H9 (cell line): ENCODE data around the gene LZTR1. TPM values are rescaled to one million over a fixed set of nuclear protein-coding genes. Genes with fewer than 3 reads are reported as not detected.

Experiments used
- DNase-seq: peaks from one replicate; pipeline ENCODE4 v3.0.0-alpha.2; 2017
- H2AFZ ChIP-seq: one replicate; pipeline ENCODE4 v1.6.1; 2013; ENCODE audit warnings: mild to moderate bottlenecking, low read length, control low read depth, moderate library complexity
- H2AK5ac ChIP-seq: 2 replicates; pipeline ENCODE4 v1.6.1; 2013; ENCODE audit warnings: low read length, control low read depth, mixed read lengths; ENCODE audit not compliant: insufficient read length
- H2BK120ac ChIP-seq: one replicate; pipeline ENCODE4 v1.6.1; 2013; ENCODE audit warnings: low read depth, mild to moderate bottlenecking, low read length, control low read depth, inconsistent platforms; ENCODE audit not compliant: poor library complexity, severe bottlenecking
- H2BK12ac ChIP-seq: 2 replicates; pipeline ENCODE4 v1.6.1; 2013; ENCODE audit warnings: low read length, control low read depth, mixed read lengths, low read depth; ENCODE audit not compliant: insufficient read length
- H2BK15ac ChIP-seq: 2 replicates; pipeline ENCODE4 v1.6.1; 2013; ENCODE audit warnings: low read depth, low read length, control low read depth
- H2BK20ac ChIP-seq: one replicate; pipeline ENCODE4 v1.6.1; 2013; ENCODE audit warnings: low read depth, mild to moderate bottlenecking, low read length, control low read depth, inconsistent platforms; ENCODE audit not compliant: poor library complexity, severe bottlenecking
- H2BK5ac ChIP-seq: 2 replicates; pipeline ENCODE4 v1.6.1; 2013; ENCODE audit warnings: low read length, control low read depth, mixed read lengths; ENCODE audit not compliant: insufficient read length
- H3K14ac ChIP-seq: 2 replicates; pipeline ENCODE4 v1.6.1; 2013; ENCODE audit warnings: low read length, control low read depth; ENCODE audit not compliant: insufficient read depth
- H3K18ac ChIP-seq: 2 replicates; pipeline ENCODE4 v1.6.1; 2013; ENCODE audit warnings: low read depth, mild to moderate bottlenecking, mixed read lengths, low read length, control low read depth; ENCODE audit not compliant: insufficient read length
- H3K23ac ChIP-seq: 2 replicates; pipeline ENCODE4 v1.6.1; 2013; ENCODE audit warnings: low read length, control low read depth, mixed read lengths, low read depth; ENCODE audit not compliant: insufficient read length
- H3K23me2 ChIP-seq: 2 replicates; pipeline ENCODE4 v1.6.1; 2013; ENCODE audit warnings: low read depth, mild to moderate bottlenecking, mixed read lengths, low read length, control low read depth; ENCODE audit not compliant: insufficient read length, poor library complexity, severe bottlenecking
- H3K27ac ChIP-seq: 2 replicates; pipeline ENCODE4 v1.5.1; 2013; ENCODE audit warnings: low read length, control low read depth, mixed read lengths, low read depth; ENCODE audit not compliant: insufficient read length
- H3K27me3 ChIP-seq: 2 replicates; pipeline ENCODE4 v1.6.1; 2013; ENCODE audit warnings: low read length, control low read depth, inconsistent platforms; ENCODE audit not compliant: insufficient read depth
- H3K4ac ChIP-seq: 2 replicates; pipeline ENCODE4 v1.6.1; 2013; ENCODE audit warnings: low read depth, mild to moderate bottlenecking, control low read depth, inconsistent platforms, low read length, moderate library complexity
- H3K4me1 ChIP-seq: 2 replicates; pipeline ENCODE4 v1.6.1; 2013; ENCODE audit warnings: low read length, control low read depth, inconsistent platforms; ENCODE audit not compliant: insufficient read depth
- H3K4me2 ChIP-seq: 2 replicates; pipeline ENCODE4 v1.6.1; 2013; ENCODE audit warnings: low read length, control low read depth, mixed read lengths; ENCODE audit not compliant: insufficient read length, insufficient read depth
- H3K56ac ChIP-seq: 2 replicates; pipeline ENCODE4 v1.6.1; 2013; ENCODE audit warnings: low read depth, mild to moderate bottlenecking, mixed read lengths, low read length, control low read depth; ENCODE audit not compliant: insufficient read length
- H3K79me1 ChIP-seq: 2 replicates; pipeline ENCODE4 v1.6.1; 2013; ENCODE audit warnings: low read depth, mild to moderate bottlenecking, moderate library complexity, low read length, control low read depth, inconsistent platforms; ENCODE audit not compliant: insufficient read depth, poor library complexity, severe bottlenecking
- H3K79me2 ChIP-seq: 2 replicates; pipeline ENCODE4 v1.6.1; 2013; ENCODE audit warnings: low read length, control low read depth, inconsistent platforms; ENCODE audit not compliant: insufficient read depth
- H3K9ac ChIP-seq: 2 replicates; pipeline ENCODE4 v1.6.1; 2013; ENCODE audit warnings: low read length, control low read depth, mixed read lengths; ENCODE audit not compliant: insufficient read length; ENCODE audit errors: extremely low read depth
- H3K9me3 ChIP-seq: one replicate; pipeline ENCODE4 v1.6.1; 2013; ENCODE audit warnings: low read depth, low read length, inconsistent platforms; ENCODE audit not compliant: control insufficient read depth
- H3T11ph ChIP-seq: one replicate; pipeline ENCODE4 v1.6.1; 2013; ENCODE audit warnings: mild to moderate bottlenecking, low read length, control low read depth, inconsistent platforms
- H4K20me1 ChIP-seq: one replicate; pipeline ENCODE4 v1.6.1; 2013; ENCODE audit not compliant: control insufficient read depth, insufficient read length, insufficient read depth
- H4K5ac ChIP-seq: 2 replicates; pipeline ENCODE4 v1.6.1; 2013; ENCODE audit warnings: low read depth, mild to moderate bottlenecking, mixed read lengths, low read length, control low read depth; ENCODE audit not compliant: insufficient read length
- H4K8ac ChIP-seq: replicated peaks from 2 replicates; pipeline ENCODE4 v1.6.1; 2013; ENCODE audit warnings: low read length, control low read depth, mixed read lengths, low read depth; ENCODE audit not compliant: insufficient read length
- H4K91ac ChIP-seq: 2 replicates; pipeline ENCODE4 v1.6.1; 2013; ENCODE audit warnings: low read depth, mild to moderate bottlenecking, moderate library complexity, mixed read lengths, low read length, control low read depth; ENCODE audit not compliant: insufficient read length
- H3K27ac Mint-ChIP-seq, 3 experiments: 2 replicates in 2 of 3; 3 replicates in 1 of 3; pipeline ENCODE4 v1.8.0; 2020 to 2021; ENCODE audit warnings: mixed read lengths in 3 of 3, mild to moderate bottlenecking in 1 of 3, moderate library complexity in 1 of 3
- H3K27me3 Mint-ChIP-seq: 2 replicates; pipeline ENCODE4 v1.8.0; 2021; ENCODE audit warnings: low read depth, mild to moderate bottlenecking, moderate library complexity, mixed read lengths
- H3K36me3 Mint-ChIP-seq, 3 experiments: 2 replicates in 2 of 3; 3 replicates in 1 of 3; pipeline ENCODE4 v1.8.0; 2020 to 2021; ENCODE audit warnings: low read depth in 3 of 3, mixed read lengths in 3 of 3; ENCODE audit not compliant: insufficient read depth in 1 of 3
- H3K4me1 Mint-ChIP-seq, 2 experiments: 2 replicates each; pipeline ENCODE4 v1.8.0; 2020; ENCODE audit warnings: mixed read lengths in 2 of 2
- H3K4me3 Mint-ChIP-seq, 2 experiments: 2 replicates in 1 of 2; 3 replicates in 1 of 2; pipeline ENCODE4 v1.8.0; 2020 to 2021; ENCODE audit warnings: mild to moderate bottlenecking in 2 of 2, mixed read lengths in 2 of 2, moderate library complexity in 1 of 2
- H3K9me3 Mint-ChIP-seq, 2 experiments: 2 replicates in 1 of 2; 3 replicates in 1 of 2; pipeline ENCODE4 v1.8.0; 2020; ENCODE audit warnings: mild to moderate bottlenecking in 2 of 2, mixed read lengths in 2 of 2, moderate library complexity in 1 of 2
- WGBS: extraction: QIAGEN DNeasy Blood & Tissue Kit; methylation state at CpG from one replicate; pipeline ENCODE4 v1.1.7; 2013; ENCODE audit warnings: missing lambda C conversion rate, low lambda C conversion rate, mixed read lengths; ENCODE audit not compliant: insufficient read length; ENCODE audit errors: extremely low coverage; 5-methylcytosine and 5-hydroxymethylcytosine counted together
- total RNA-seq: library from RNA; stranded (reverse); gene quantifications from 2 replicates; pipeline ENCODE4 v1.2.1, GENCODE V29; 2021
- TF ChIP-seq, protein P1 (sequence below): fragments of 200-600 bp; sonication (generic); conservative IDR thresholded peaks from 3 replicates; pipeline ENCODE4 v1.8.0; 2021; ENCODE audit warnings: antibody characterized with exemption, mild to moderate bottlenecking

The LZTR1 gene
- total RNA-seq, 1 experiment from 2014 or later, result 47.0 TPM

DNA sequence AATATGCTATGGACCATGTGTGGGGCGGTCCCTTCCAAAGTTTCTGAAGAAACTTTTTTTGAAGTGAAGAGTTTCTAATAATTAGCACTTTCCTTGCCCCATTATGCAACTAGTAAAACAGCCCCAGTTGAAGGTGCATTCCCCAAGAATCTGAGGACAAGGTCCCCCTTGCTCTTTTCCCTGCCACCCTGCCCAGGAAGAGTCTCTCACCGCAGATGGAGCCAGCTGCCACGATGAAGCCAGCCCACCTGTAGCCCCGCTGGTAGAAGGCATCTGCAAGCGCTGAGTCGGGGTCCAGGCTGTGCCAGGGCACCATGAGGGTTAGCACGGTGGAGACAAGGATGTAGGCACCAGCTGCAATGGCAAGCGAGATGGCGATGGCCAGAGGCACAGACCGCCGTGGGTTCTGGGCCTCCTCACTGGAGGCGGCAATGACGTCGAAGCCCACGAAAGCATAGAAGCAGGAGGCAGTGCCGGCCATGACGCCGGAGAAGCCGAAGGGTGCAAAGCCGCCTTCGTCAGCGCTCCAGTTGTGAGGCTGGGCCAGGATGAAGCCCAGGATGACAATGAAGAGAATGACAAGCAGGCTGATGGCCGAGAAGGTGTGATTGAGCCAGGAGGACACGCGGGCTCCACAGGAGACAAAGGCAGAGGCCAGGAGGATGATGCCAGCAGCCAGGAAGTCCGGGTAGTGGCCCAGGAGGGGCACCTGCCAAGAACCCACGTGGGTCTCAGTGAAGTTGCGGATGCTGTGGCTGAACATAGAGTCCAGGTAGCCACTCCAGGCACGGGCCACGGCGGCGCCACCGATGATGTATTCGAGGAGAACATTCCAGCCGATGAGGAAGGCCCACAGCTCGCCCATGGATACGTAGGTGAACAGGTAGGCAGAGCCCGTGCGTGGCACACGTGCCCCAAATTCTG lies 48.8 kb downstream of the LZTR1 start:
- Histone ChIP-seq H3K27me3 (peaks cover 3% of the 10 kb centered on the region; the same call in 1 of the 2 replicates), H4K8ac (no peak overlapping the region), H2BK5ac (no peak overlapping the region), H2BK120ac (no peak overlapping the region), H3K79me2 (no peaks in the 10 kb centered on the region), H3K9me3 (no peaks in the 10 kb centered on the region), H3K18ac (no peak overlapping the region), H3T11ph (no peak overlapping the region), H3K27ac (no peak overlapping the region), H3K79me1 (no peaks in the 10 kb centered on the region), H3K23ac (no peak overlapping the region), H2BK20ac (no peak overlapping the region), H3K56ac (no peak overlapping the region), H2AK5ac (no peak overlapping the region), H4K20me1 (no peaks in the 10 kb centered on the region), H3K4me1 (no peaks in the 10 kb centered on the region; the same call in 1 of the 2 replicates), H2BK15ac (no peak overlapping the region), H3K9ac (no peak overlapping the region), H3K23me2 (no peaks in the 10 kb centered on the region), H4K91ac (no peak overlapping the region), H3K14ac (no peak overlapping the region), H3K4me2 (no peak overlapping the region), H3K4ac (no peak overlapping the region), H4K5ac (no peak overlapping the region), H2BK12ac (no peak overlapping the region), H2AFZ (no peak overlapping the region)
- TF ChIP-seq, protein P1, sequence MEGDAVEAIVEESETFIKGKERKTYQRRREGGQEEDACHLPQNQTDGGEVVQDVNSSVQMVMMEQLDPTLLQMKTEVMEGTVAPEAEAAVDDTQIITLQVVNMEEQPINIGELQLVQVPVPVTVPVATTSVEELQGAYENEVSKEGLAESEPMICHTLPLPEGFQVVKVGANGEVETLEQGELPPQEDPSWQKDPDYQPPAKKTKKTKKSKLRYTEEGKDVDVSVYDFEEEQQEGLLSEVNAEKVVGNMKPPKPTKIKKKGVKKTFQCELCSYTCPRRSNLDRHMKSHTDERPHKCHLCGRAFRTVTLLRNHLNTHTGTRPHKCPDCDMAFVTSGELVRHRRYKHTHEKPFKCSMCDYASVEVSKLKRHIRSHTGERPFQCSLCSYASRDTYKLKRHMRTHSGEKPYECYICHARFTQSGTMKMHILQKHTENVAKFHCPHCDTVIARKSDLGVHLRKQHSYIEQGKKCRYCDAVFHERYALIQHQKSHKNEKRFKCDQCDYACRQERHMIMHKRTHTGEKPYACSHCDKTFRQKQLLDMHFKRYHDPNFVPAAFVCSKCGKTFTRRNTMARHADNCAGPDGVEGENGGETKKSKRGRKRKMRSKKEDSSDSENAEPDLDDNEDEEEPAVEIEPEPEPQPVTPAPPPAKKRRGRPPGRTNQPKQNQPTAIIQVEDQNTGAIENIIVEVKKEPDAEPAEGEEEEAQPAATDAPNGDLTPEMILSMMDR, result no peak
- Mint-ChIP-seq H3K27ac (no peak overlapping the region), H3K27me3 (peaks cover 43% of the 10 kb centered on the region), H3K4me3 (peak overlapping the region in 1 of 2 experiments; percentile 53; a peak in 4 of 5 replicates), H3K4me1 (peaks cover 10 to 21% of the 10 kb centered on the region in 2 experiments), H3K9me3 (no peaks in the 10 kb centered on the region), H3K36me3 (no peaks in the 10 kb centered on the region)
- WGBS, result no CpG with 5 or more reads among the region's 40 CpGs
- DNase-seq, result no peak
